Activated B cell treated with CpG ODN at 0.5 μM for 24 hours (primary cell): ENCODE data around the gene SYMPK. TPM values are rescaled to one million over a fixed set of nuclear protein-coding genes. Genes with fewer than 3 reads are reported as not detected.
"Not testable (repeated sequence)": the region's sequence is repeated elsewhere in the genome, so short reads cannot be mapped to it uniquely, and the experiment has no call there.

ENCODE experiments used
- ATAC-seq: fragments of 200-7000 bp; cut with Tn5 transposase; one replicate; pipeline ENCODE4 v1.10.0; 2021; ENCODE audit warnings: low read depth, mild to moderate bottlenecking, moderate library complexity
- CTCF ChIA-PET: fragments of 350-600 bp; sonication (Branson Sonifier 250); formaldehyde crosslinking; loops from one replicate; lab custom pipeline; 2021; ENCODE audit warnings: antibody characterized with exemption; lab: Charles Lee
- POLR2A ChIA-PET: fragments of 350-600 bp; sonication (Branson Sonifier 250); formaldehyde crosslinking; loops from one replicate; lab custom pipeline; 2021; ENCODE audit warnings: antibody characterized with exemption; lab: Charles Lee
- DNase-seq: peaks from one replicate; pipeline ENCODE4 v3.0.0; 2022
- H3K27ac Mint-ChIP-seq: one replicate; pipeline ENCODE4 v1.8.0; 2020; ENCODE audit warnings: mixed read lengths
- H3K27me3 Mint-ChIP-seq: one replicate; pipeline ENCODE4 v1.8.0; 2021; ENCODE audit warnings: mixed read lengths
- H3K36me3 Mint-ChIP-seq: one replicate; pipeline ENCODE4 v1.8.0; 2021; ENCODE audit warnings: low read depth, mixed read lengths
- H3K4me1 Mint-ChIP-seq: one replicate; pipeline ENCODE4 v1.8.0; 2021; ENCODE audit warnings: mixed read lengths
- H3K4me3 Mint-ChIP-seq: one replicate; pipeline ENCODE4 v1.8.0; 2020; ENCODE audit warnings: mild to moderate bottlenecking, mixed read lengths
- H3K9me3 Mint-ChIP-seq: one replicate; pipeline ENCODE4 v1.8.0; 2020; ENCODE audit warnings: mixed read lengths
- CTCF ChIP-seq: fragments of 200-600 bp; IDR thresholded peaks from one replicate; pipeline ENCODE4 v1.8.0; 2022; ENCODE audit warnings: antibody characterized with exemption, mild to moderate bottlenecking
- intact Hi-C: fragments of 100-400 bp; cut with micrococcal nuclease; formaldehyde crosslinking; loops from one replicate; pipeline ENCODE4 v1.15.1; 2024
- total RNA-seq: library from RNA; stranded (reverse); gene quantifications from 2 replicates; pipeline ENCODE4 v1.2.3, GENCODE V29; 2022

SYMPK gene
- total RNA-seq, 1 donor from 2014 or later, result 150 TPM

- Mint-ChIP-seq H3K27me3 (peaks cover 10% of the 10 kb centered on the region), H3K4me3 (no peak overlapping the region), H3K27ac (no peak overlapping the region), H3K9me3 (no peaks in the 10 kb centered on the region), H3K36me3 (no peaks in the 10 kb centered on the region), H3K4me1 (peaks cover 6% of the 10 kb centered on the region)
- DNase-seq (no peak), ATAC-seq (no peak)
- ChIA-PET POLR2A (interaction anchor here (0.6 to 3.2 kb wide), 3 partner anchors 28 to 121 kb away, joined by 3 to 39 read pairs (median 8); partner anchors contain the start of gene SIX5), CTCF (interaction anchor here (0.9 to 7.4 kb wide), 7 partner anchors 17 to 398 kb away, joined by 3 to 172 read pairs (median 3); partner anchors contain the start of gene SIX5)
- intact Hi-C loops, result no loop called here
- no peak for TF ChIP-seq CTCF
Observed at GRCh38 chr19:45800070-45800553, 62.8 kb downstream of the SYMPK start.

- H3K27ac Mint-ChIP-seq, H3K4me1 Mint-ChIP-seq, H3K36me3 Mint-ChIP-seq, DNase-seq, H3K4me3 Mint-ChIP-seq, ATAC-seq, H3K9me3 Mint-ChIP-seq: not testable (repeated sequence)
- intact Hi-C loops, result loop anchor here (1.0 kb wide), 1 partner anchor 29 kb away; no protein-coding TSS in a partner anchor
- ChIA-PET CTCF (interaction anchor here (0.9 to 7.4 kb wide), 11 partner anchors 14 to 398 kb away, joined by 3 to 172 read pairs (median 3); partner anchors contain the start of genes QPCTL and SIX5), POLR2A (interaction anchor here (0.6 to 3.2 kb wide), 4 partner anchors 28 to 120 kb away, joined by 3 to 39 read pairs (median 4); partner anchors contain the start of gene SIX5)
- H3K27me3 Mint-ChIP-seq, result peaks cover 10% of the 10 kb centered on the region
Observed at GRCh38 chr19:45799541-45799940, 63.4 kb downstream of the SYMPK start.

GRCh38 chr19:45798995-45799517, 63.9 kb downstream of the SYMPK start:
- DNase-seq, result peak; percentile 54
- H3K27ac Mint-ChIP-seq, result peak overlapping the region; percentile 60
- ATAC-seq, result peak; percentile 97
- ChIA-PET CTCF (interaction anchor here (1.0 to 7.4 kb wide), 10 partner anchors 15 to 396 kb away, joined by 3 to 172 read pairs (median 4); partner anchors contain the start of genes QPCTL and SIX5), POLR2A (interaction anchor here (0.6 to 3.2 kb wide), 5 partner anchors 27 to 664 kb away, joined by 3 to 39 read pairs (median 4); partner anchors contain the start of gene SIX5)
- peaks cover 10% of the 10 kb centered on the region for H3K27me3 Mint-ChIP-seq
- intact Hi-C loops, result loop anchor here (1.0 kb wide), 1 partner anchor 29 kb away; no protein-coding TSS in a partner anchor
- no peak overlapping the region for H3K4me3 Mint-ChIP-seq
- TF ChIP-seq CTCF, result peak; percentile 89
- peaks cover 6% of the 10 kb centered on the region for H3K4me1 Mint-ChIP-seq
- no peaks in the 10 kb centered on the region for H3K36me3 Mint-ChIP-seq
- no peaks in the 10 kb centered on the region for H3K9me3 Mint-ChIP-seq

GRCh38 chr19:45794627-45795026, 68.3 kb downstream of the SYMPK start:
- Mint-ChIP-seq H3K27ac (peak overlapping the region; percentile 2), H3K4me3 (no peak overlapping the region), H3K27me3 (peaks cover 10% of the 10 kb centered on the region), H3K9me3 (no peaks in the 10 kb centered on the region), H3K36me3 (peaks cover 8% of the 10 kb centered on the region), H3K4me1 (peaks cover 32% of the 10 kb centered on the region)
- DNase-seq (no peak), ATAC-seq (no peak)
- ChIA-PET POLR2A (interaction anchor here (0.7 to 4.5 kb wide), 2 partner anchors 17 to 25 kb away, joined by 5 to 46 read pairs; partner anchors contain the start of gene SIX5), CTCF (interaction anchor here (7.4 kb wide), 1 partner anchor 23 kb away, joined by 172 read pairs; the partner anchor contains the start of gene SIX5)
- TF ChIP-seq CTCF, result no peak
- intact Hi-C loops, result loop anchor here (5.0 kb wide), 1 partner anchor 102 kb away; the partner anchor contains the start of genes QPCTL and SNRPD2

GRCh38 chr19:45793876-45794275, 69.1 kb downstream of the SYMPK start:
- intact Hi-C loops, result loop anchor here (1.0 to 5.0 kb wide), 4 partner anchors 24 to 102 kb away; partner anchors contain the start of genes FBXO46, QPCTL and SNRPD2
- TF ChIP-seq CTCF, result no peak
- CTCF ChIA-PET, result no interaction called here

More at GRCh38 chr19:45793876-45794275, 69.1 kb downstream of the SYMPK start:
- no peaks in the 10 kb centered on the region for H3K9me3 Mint-ChIP-seq
- ATAC-seq, result no peak
- peak overlapping the region; percentile 54 for H3K4me3 Mint-ChIP-seq
- POLR2A ChIA-PET, result interaction anchor here (0.6 to 4.5 kb wide), 3 partner anchors 18 to 79 kb away, joined by 4 to 46 read pairs (median 5); partner anchors contain the start of gene SIX5
- DNase-seq, result no peak
- peaks cover 15% of the 10 kb centered on the region for H3K36me3 Mint-ChIP-seq
- H3K4me1 Mint-ChIP-seq, result peaks cover 28% of the 10 kb centered on the region
- H3K27me3 Mint-ChIP-seq, result peaks cover 7% of the 10 kb centered on the region
- no peak overlapping the region for H3K27ac Mint-ChIP-seq
